Measurements from ENCODE around the gene PALLD. TPM values are rescaled to one million over a fixed set of nuclear protein-coding genes. Genes with fewer than 3 reads are reported as not detected.

The PALLD gene
- total RNA-seq, 1 experiment from 2014 or later: 166 TPM

GRCh38 chr4:168759959-168760527, 263.2 kb downstream of the PALLD start:
- no peak overlapping the region for H3K4me2 ChIP-seq (ENCODE audit: low read length)
- no peak overlapping the region for H2AFZ ChIP-seq (ENCODE audit: low read depth, low read length, poor library complexity, severe bottlenecking)
- H3K27me3 ChIP-seq (ENCODE audit: insufficient read depth, low read length): no peaks in the 10 kb centered on the region
- no peak overlapping the region for H3K27ac ChIP-seq (ENCODE audit: low read depth, low read length)
- no peaks in the 10 kb centered on the region for H3K9me2 ChIP-seq (ENCODE audit: insufficient read depth)
- ATAC-seq: no peak
- H3K4me3 ChIP-seq (replicated peaks in 1 of 2; ENCODE audit: low read depth in 1 of 2, low read length in 2 of 2): no peak overlapping the region
- no peak for DNase-seq (ENCODE audit: low read depth, low spot score)
- H4K20me1 ChIP-seq (ENCODE audit: insufficient read depth): no peaks in the 10 kb centered on the region
- ChIA-PET RAD21 (ENCODE audit: low non-redundant PET in 1 of 2, low total read pairs in 2 of 2, uncharacterized antibody in 2 of 2, unreplicated experiment in 2 of 2) (no interaction called here), POLR2A (no interaction called here), CTCF (no interaction called here)
- BruUV-seq (replicated peaks): no TSS peak
- H3K79me2 ChIP-seq (ENCODE audit: insufficient read depth, low read length): no peaks in the 10 kb centered on the region
- H3K36me3 ChIP-seq (ENCODE audit: control insufficient read depth in 1 of 2, insufficient read depth in 2 of 2, low read length in 2 of 2): no peaks in the 10 kb centered on the region
- H3K9ac ChIP-seq (ENCODE audit: low read length): no peak overlapping the region
- intact Hi-C loops (cut with micrococcal nuclease): no loop called here
- TF ChIP-seq ELF1 (IDR thresholded peaks at IDR 0.05; ENCODE audit: borderline replicate concordance, low read depth) (no peak), TCF7L2 (IDR thresholded peaks at IDR 0.05; ENCODE audit: borderline replicate concordance, extremely low read depth, insufficient read depth, insufficient read length) (no peak), FOSL1 (IDR thresholded peaks at IDR 0.05; ENCODE audit: low read depth) (no peak), CBX3 (IDR thresholded peaks at IDR 0.05; ENCODE audit: low read depth) (no peak), ATF3 (IDR thresholded peaks at IDR 0.05) (no peak), SRF (IDR thresholded peaks at IDR 0.05; ENCODE audit: low read depth) (no peak), RAD21 (IDR thresholded peaks at IDR 0.05; ENCODE audit: low read depth) (no peak), EGR1 (IDR thresholded peaks at IDR 0.05; ENCODE audit: low read depth) (no peak), SP1 (IDR thresholded peaks at IDR 0.05; ENCODE audit: low read depth) (no peak), SIN3A (IDR thresholded peaks at IDR 0.05; ENCODE audit: low read depth) (no peak)
- no peaks in the 10 kb centered on the region for H3K9me3 ChIP-seq (ENCODE audit: control insufficient read depth in 1 of 2, insufficient read depth in 1 of 2, low read depth in 1 of 2, low read length in 2 of 2)
- peaks cover 3 to 44% of the 10 kb centered on the region in 2 experiments; a peak in 2 of 4 replicates for H3K4me1 ChIP-seq (ENCODE audit: control insufficient read depth in 1 of 2, insufficient read depth in 2 of 2, low read length in 2 of 2)

- Histone ChIP-seq H3K9ac (ENCODE audit: low read length) (no peak overlapping the region), H2AFZ (ENCODE audit: low read depth, low read length, poor library complexity, severe bottlenecking) (no peak overlapping the region), H3K27me3 (ENCODE audit: insufficient read depth, low read length) (no peaks in the 10 kb centered on the region), H3K27ac (ENCODE audit: low read depth, low read length) (no peak overlapping the region), H3K4me1 (ENCODE audit: control insufficient read depth in 1 of 2, insufficient read depth in 2 of 2, low read length in 2 of 2) (peaks cover 6 to 55% of the 10 kb centered on the region in 2 experiments; a peak in 3 of 4 replicates), H3K36me3 (ENCODE audit: control insufficient read depth in 1 of 2, insufficient read depth in 2 of 2, low read length in 2 of 2) (no peaks in the 10 kb centered on the region), H3K4me2 (ENCODE audit: low read length) (no peak overlapping the region), H3K4me3 (replicated peaks in 1 of 2; ENCODE audit: low read depth in 1 of 2, low read length in 2 of 2) (no peak overlapping the region), H3K9me2 (ENCODE audit: insufficient read depth) (no peaks in the 10 kb centered on the region), H4K20me1 (ENCODE audit: insufficient read depth) (no peaks in the 10 kb centered on the region), H3K79me2 (ENCODE audit: insufficient read depth, low read length) (no peaks in the 10 kb centered on the region), H3K9me3 (ENCODE audit: control insufficient read depth in 1 of 2, insufficient read depth in 1 of 2, low read depth in 1 of 2, low read length in 2 of 2) (no peaks in the 10 kb centered on the region)
- intact Hi-C loops (cut with micrococcal nuclease): no loop called here
- ChIA-PET CTCF (no interaction called here), RAD21 (ENCODE audit: low non-redundant PET in 1 of 2, low total read pairs in 2 of 2, uncharacterized antibody in 2 of 2, unreplicated experiment in 2 of 2) (no interaction called here), POLR2A (no interaction called here)
- DNase-seq (ENCODE audit: low read depth, low spot score) (no peak), ATAC-seq (no peak)
- BruUV-seq (replicated peaks): no TSS peak
- TF ChIP-seq REST (IDR thresholded peaks at IDR 0.05; ENCODE audit: low read depth) (no peak), EZH2phosphoT487 (IDR thresholded peaks at IDR 0.05; ENCODE audit: borderline replicate concordance) (no peak), ZNF274 (IDR thresholded peaks at IDR 0.05; ENCODE audit: low read depth, low read length) (no peak), POLR2A (IDR thresholded peaks at IDR 0.05; ENCODE audit: borderline replicate concordance, extremely low read depth, insufficient read depth, insufficient read length) (no peak), ZBTB33 (IDR thresholded peaks at IDR 0.05; ENCODE audit: extremely low read depth, insufficient replicate concordance, low read length) (no peak), CBX3 (IDR thresholded peaks at IDR 0.05; ENCODE audit: low read depth) (no peak), YY1 (IDR thresholded peaks at IDR 0.05; ENCODE audit: extremely low read depth, insufficient replicate concordance, low read depth, low read length) (no peak), SIN3A (IDR thresholded peaks at IDR 0.05; ENCODE audit: low read depth) (no peak)
These were observed 264.2 kb downstream of the PALLD start for GRCh38 chr4:168761066-168761465.
